ENCODE data around the gene MDFI.

- TF ChIP-seq CTCF (conservative IDR thresholded peaks at IDR 0.05; ENCODE audit: low read depth, low read length), result no peak
- TF ChIP-seq EZH2 (IDR thresholded peaks at IDR 0.05; ENCODE audit: low read length, unreplicated experiment), result no peak
- no peak for TF ChIP-seq EZH2phosphoT487 (IDR thresholded peaks at IDR 0.05; ENCODE audit: borderline replicate concordance, low read length)
Measured at GRCh38 chr6:41655646-41656001, 17.4 kb downstream of the MDFI start.

Data from PC-3 (cell line).